AG04450 (cell line): Measurements from ENCODE around the gene RADIL. TPM values are rescaled to one million over a fixed set of nuclear protein-coding genes. Genes with fewer than 3 reads are reported as not detected.

Source experiments
- CTCF ChIA-PET: fragments of 300-600, 350-600 bp; formaldehyde crosslinking; extraction: SDS; loops from one replicate; lab custom pipeline; 2022; ENCODE audit warnings: antibody characterized with exemption, inconsistent platforms; lab: Charles Lee
- POLR2A ChIA-PET: fragments of 350-600 bp; formaldehyde crosslinking; extraction: SDS; loops from one replicate; lab custom pipeline; 2021; ENCODE audit warnings: antibody characterized with exemption, inconsistent platforms; lab: Yijun Ruan, JAX
- DNase-seq: peaks from one replicate; pipeline ENCODE4 v3.0.0-alpha.2; 2011; ENCODE audit warnings: low read depth, low spot score
- H3K27ac ChIP-seq: one replicate; pipeline ENCODE4 v1.5.1; 2012; ENCODE audit warnings: low read depth, low read length, control low read depth
- H3K27me3 ChIP-seq: one replicate; pipeline ENCODE4 v1.6.0; 2012; ENCODE audit warnings: low read length; ENCODE audit not compliant: control insufficient read depth, insufficient read depth
- H3K4me3 ChIP-seq: 2 replicates; pipeline ENCODE4 v1.5.1; 2011; ENCODE audit warnings: mild to moderate bottlenecking, low read depth, low read length, control low read depth
- H3K9me3 ChIP-seq: 2 replicates; pipeline ENCODE4 v1.5.1; 2012; ENCODE audit warnings: low read length; ENCODE audit not compliant: control insufficient read depth, insufficient read depth
- polyA plus RNA-seq: library from polyadenylated mRNA; depleted of rRNA; stranded (reverse); fragments of >200 nt; gene quantifications from 2 replicates; pipeline ENCODE4 v1.2.3, GENCODE V29; 2011
- TF ChIP-seq, protein P1 (sequence below): IDR thresholded peaks from 2 replicates; pipeline ENCODE4 v1.5.1; 2011; ENCODE audit warnings: low read depth, low read length, control low read depth, inconsistent platforms

The RADIL gene
- polyA plus RNA-seq, 1 experiment = 0.07 TPM

DNA sequence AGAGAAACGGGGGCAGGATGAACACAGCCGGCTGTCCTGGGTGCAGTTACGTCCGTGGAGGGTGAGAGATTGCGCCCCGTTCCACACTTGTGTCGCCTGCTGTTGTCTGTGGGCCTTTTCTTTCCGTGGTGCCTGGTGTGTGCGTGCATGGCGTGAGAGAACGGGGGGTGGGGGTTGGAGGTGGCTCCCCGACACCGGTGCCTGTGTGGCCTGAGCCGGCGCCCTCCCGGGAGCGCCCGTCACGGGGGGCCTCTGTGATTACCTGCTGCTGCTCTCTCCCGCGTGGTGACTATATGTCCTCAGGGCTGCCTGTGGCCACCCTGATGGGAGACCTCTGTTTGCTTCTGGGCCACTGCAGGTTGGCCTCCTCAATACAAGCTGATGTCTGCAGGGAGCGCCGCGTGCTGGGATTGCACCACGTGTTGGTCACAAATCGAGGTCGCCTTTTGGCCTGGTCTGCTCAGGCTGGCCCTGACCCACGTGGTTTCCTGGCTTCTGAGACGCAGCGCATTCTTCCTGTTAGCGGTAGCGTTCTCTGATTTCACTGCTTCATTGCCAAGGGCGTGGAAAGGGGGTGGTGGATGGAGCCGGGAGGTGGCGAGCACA, 119.0 kb downstream of the RADIL start:
- ChIA-PET POLR2A (interaction anchor here (1.1 kb wide), 1 partner anchor 11 kb away, joined by 3 read pairs; the partner anchor contains the start of gene AP5Z1), CTCF (no interaction called here)

DNA sequence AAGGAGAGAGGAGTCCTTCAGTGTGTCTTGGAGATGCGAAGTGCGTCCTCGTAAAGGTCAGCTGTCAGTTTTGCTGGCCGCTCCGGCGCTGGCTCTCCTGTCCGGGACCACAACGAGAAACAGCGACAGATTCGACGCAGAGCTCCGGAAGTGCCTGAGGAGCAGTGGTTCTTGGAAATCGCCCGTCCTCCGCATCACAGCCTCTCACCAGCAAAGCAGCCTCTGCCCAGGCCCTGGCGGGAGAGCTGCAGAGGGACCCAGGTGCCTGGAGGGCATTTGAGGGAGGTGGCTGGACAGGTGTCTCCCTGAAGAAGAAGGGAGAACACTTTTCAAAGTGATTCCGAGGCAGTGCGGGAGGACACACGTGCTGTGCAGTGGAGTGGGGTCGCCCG, 119.7 kb downstream of the RADIL start:
- Histone ChIP-seq H3K27me3 (no peaks in the 10 kb centered on the region), H3K9me3 (no peaks in the 10 kb centered on the region; the same call in 1 of the 2 replicates), H3K27ac (no peak overlapping the region), H3K4me3 (no peak overlapping the region)
- no peak for DNase-seq
- ChIA-PET CTCF (no interaction called here), POLR2A (interaction anchor here (1.1 kb wide), 1 partner anchor 12 kb away, joined by 3 read pairs; the partner anchor contains the start of gene AP5Z1)
- TF ChIP-seq, protein P1, sequence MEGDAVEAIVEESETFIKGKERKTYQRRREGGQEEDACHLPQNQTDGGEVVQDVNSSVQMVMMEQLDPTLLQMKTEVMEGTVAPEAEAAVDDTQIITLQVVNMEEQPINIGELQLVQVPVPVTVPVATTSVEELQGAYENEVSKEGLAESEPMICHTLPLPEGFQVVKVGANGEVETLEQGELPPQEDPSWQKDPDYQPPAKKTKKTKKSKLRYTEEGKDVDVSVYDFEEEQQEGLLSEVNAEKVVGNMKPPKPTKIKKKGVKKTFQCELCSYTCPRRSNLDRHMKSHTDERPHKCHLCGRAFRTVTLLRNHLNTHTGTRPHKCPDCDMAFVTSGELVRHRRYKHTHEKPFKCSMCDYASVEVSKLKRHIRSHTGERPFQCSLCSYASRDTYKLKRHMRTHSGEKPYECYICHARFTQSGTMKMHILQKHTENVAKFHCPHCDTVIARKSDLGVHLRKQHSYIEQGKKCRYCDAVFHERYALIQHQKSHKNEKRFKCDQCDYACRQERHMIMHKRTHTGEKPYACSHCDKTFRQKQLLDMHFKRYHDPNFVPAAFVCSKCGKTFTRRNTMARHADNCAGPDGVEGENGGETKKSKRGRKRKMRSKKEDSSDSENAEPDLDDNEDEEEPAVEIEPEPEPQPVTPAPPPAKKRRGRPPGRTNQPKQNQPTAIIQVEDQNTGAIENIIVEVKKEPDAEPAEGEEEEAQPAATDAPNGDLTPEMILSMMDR = no peak

More for the DNA sequence above, 119.0 kb downstream of the RADIL start:
- H3K27me3 ChIP-seq = no peaks in the 10 kb centered on the region
- no peak overlapping the region for H3K27ac ChIP-seq
- no peak overlapping the region for H3K4me3 ChIP-seq
- TF ChIP-seq, protein P1 = no peak
- no peak for DNase-seq
- no peaks in the 10 kb centered on the region; the same call in 1 of the 2 replicates for H3K9me3 ChIP-seq

DNA sequence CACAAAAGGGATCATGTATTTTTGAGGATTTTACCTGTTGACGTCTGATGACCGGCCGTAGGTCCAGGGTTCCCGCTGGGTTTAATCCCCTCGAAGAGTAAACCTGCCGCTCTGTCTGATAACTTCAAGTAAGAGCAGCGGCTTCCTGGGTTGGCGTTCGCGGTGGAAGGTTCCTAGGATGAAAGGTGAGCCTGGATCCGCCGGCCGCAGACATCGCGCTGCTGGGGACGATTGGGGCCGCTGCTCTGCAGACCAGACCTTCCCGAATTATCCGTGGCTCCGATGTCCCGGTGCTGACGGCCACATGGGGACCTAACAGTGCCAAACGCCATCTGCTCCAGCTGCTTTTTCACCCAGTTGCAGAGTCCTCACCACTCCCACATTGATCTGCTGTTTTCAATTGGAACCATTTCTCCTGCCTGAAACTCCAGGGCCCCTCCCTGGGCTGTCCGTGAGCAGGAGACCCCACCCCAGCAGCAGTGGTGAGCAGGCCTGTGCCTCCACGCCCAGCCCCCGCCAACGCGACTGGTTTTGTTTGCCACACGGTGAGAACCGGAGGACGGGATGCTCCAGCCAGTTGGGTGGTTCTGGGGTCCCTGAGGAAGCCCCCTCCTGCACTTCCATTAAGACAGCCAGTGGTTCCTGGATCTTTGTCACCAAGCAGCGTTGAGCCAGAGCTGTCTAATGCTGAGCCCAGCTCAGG, 120.3 kb downstream of the RADIL start:
- no peaks in the 10 kb centered on the region for H3K27me3 ChIP-seq
- no peak overlapping the region for H3K27ac ChIP-seq
- TF ChIP-seq, protein P1 = no peak
- no peak for DNase-seq
- no peaks in the 10 kb centered on the region; the same call in 1 of the 2 replicates for H3K9me3 ChIP-seq
- ChIA-PET POLR2A (interaction anchor here (1.1 kb wide), 1 partner anchor 12 kb away, joined by 3 read pairs; the partner anchor contains the start of gene AP5Z1), CTCF (no interaction called here)
- no peak overlapping the region for H3K4me3 ChIP-seq

DNA sequence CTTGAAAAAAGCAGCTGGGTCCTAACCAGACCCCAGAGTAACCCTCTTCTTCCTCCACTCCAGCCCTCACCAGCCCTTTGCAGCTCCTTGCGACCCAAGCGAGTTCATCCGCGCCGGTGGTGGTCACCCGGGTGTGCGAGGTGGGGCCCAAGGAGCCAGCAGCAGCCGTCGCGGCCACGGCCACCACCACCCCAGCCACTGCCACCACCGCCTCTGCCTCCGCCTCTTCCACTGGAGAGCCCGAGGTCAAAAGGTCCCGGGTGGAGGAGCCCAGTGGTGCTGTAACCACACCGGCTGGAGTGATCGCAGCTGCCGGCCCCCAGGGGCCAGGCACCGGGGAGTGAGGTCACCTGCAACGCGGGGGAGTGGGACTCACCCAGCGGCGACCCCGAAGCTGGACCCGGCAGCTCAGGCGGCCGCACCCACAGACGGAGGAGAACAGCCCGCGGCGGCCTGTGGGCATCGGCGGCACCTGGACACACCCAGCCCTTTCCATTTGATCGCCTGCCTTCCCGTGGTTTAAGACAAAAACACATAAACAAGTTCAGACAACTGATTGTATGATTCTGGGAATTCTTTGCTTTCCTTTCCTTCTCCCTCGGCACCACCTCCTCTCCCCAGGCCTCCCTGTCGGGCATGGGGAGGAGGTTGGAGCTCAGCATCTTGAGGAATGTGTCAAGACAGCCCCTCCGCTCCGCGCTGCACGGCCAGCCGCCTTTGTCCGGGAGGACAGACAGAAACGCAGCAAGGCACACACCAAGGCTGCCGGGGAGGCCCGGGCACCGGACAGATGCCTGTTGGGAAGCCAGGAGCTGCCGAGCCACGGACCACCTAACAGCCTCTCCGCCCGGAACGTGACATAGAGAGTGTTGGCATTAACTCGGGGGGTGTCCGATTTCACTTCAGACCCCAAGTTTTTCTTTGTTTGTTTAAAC, 121.1 kb downstream of the RADIL start:
- H3K4me3 ChIP-seq = no peak overlapping the region
- no peaks in the 10 kb centered on the region; the same call in 1 of the 2 replicates for H3K9me3 ChIP-seq
- ChIA-PET POLR2A (no interaction called here), CTCF (no interaction called here)
- H3K27me3 ChIP-seq = no peaks in the 10 kb centered on the region
- TF ChIP-seq, protein P1 = no peak
- DNase-seq = no peak
- H3K27ac ChIP-seq = no peak overlapping the region
